GM13977 (cell line): ENCODE data around the gene KCTD12.
"Not testable (repeated sequence)": the region's sequence is repeated elsewhere in the genome, so short reads cannot be mapped to it uniquely, and the experiment has no call there.

Experiments used
- DNase-seq: peaks from one replicate; pipeline ENCODE4 v3.0.0; 2012; ENCODE audit warnings: low spot score
- in situ Hi-C: fragments of 300-500 bp; cut with MboI; formaldehyde crosslinking; loops from one replicate; pipeline ENCODE4 v1.12.0; 2022; ENCODE audit warnings: low sequenced_read_pairs, low pct_unique_long_range_greater_than_20kb, mixed read lengths, inconsistent platforms; ENCODE audit not compliant: unreplicated experiment
- TF ChIP-seq, protein P1 (sequence below): IDR thresholded peaks from 2 replicates; pipeline ENCODE4 v1.5.1; 2012; ENCODE audit warnings: mild to moderate bottlenecking, control low read depth; ENCODE audit not compliant: insufficient read depth; ENCODE audit errors: extremely low read depth, missing control alignments

Gene KCTD12

DNA sequence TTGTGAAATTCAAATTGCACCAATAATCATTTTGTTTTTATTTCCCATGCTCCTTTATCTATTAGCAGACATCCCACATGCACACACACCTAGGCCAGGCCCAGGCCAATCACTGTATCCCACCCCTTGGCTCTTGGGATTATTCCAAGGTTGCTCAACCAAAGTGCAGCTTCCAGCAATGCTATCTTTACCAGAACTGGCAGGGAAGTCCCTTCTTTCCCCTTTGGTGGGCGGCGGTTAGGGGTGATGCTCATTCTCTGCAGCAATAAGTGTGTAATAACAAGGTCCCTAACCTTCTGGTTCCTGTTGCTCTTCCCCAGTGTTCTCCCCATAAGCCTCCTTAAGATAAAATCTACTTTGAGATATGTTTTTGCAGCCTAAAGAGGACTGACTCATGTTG lies 18.3 kb upstream of the KCTD12 start:
- in situ Hi-C loops, result loop anchor here (10.0 kb wide), 2 partner anchors 430 to 1030 kb away; no protein-coding TSS in a partner anchor
- TF ChIP-seq, protein P1, sequence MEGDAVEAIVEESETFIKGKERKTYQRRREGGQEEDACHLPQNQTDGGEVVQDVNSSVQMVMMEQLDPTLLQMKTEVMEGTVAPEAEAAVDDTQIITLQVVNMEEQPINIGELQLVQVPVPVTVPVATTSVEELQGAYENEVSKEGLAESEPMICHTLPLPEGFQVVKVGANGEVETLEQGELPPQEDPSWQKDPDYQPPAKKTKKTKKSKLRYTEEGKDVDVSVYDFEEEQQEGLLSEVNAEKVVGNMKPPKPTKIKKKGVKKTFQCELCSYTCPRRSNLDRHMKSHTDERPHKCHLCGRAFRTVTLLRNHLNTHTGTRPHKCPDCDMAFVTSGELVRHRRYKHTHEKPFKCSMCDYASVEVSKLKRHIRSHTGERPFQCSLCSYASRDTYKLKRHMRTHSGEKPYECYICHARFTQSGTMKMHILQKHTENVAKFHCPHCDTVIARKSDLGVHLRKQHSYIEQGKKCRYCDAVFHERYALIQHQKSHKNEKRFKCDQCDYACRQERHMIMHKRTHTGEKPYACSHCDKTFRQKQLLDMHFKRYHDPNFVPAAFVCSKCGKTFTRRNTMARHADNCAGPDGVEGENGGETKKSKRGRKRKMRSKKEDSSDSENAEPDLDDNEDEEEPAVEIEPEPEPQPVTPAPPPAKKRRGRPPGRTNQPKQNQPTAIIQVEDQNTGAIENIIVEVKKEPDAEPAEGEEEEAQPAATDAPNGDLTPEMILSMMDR, result no peak
- DNase-seq, result no peak

DNA sequence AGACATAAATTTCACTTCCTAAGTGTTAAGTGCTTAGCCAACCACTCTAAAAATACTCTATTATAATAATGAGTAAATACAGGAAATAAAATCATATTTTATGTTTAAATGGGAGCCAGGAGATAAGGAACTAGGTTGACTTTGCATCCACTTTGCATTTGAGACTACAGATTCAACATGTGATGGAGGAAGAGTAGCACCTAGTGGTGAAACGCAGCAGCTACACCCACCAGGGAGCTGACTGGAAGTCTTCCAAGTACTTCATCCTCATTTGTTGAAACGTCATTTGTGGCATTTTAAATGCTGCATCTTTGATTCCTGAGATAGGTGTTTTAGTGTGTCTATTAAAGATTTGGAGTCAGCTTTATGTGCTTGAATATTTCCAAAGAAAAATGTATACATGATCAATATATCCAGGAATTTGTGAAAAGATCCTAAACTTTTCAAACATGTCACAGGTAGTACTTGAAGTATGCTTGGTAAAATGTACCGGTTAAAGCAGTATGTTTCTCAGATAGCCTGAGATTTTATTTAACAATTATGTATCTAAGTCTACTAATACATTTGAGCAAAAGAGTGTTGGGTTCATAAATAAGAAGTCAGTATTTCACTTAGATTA lies 17.4 kb upstream of the KCTD12 start:
- DNase-seq, result peak; percentile 59
- in situ Hi-C loops, result loop anchor here (10.0 kb wide), 2 partner anchors 429 to 1029 kb away; no protein-coding TSS in a partner anchor

DNA sequence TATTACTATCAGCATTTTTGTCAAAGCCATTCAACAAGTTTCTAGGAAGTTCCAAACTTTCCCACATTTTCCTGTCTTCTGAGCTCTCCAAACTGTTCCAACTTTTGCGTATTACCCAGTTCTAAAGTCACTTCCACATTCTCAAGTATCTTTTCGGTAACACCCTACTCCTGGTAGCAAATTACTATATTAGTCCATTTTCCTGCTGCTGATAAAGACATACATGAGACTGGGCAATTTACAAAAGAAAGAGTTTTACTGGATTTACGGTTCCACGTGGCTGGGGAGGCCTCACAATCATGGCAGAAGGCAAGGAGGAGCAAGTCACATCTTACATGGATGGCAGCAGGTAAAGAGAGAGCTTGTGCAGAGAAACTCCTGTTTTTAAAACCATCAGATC lies 12.9 kb upstream of the KCTD12 start:
- DNase-seq, in situ Hi-C loops: not testable (repeated sequence)

More for the DNA sequence above, 17.4 kb upstream of the KCTD12 start:
- TF ChIP-seq, protein P1, result peak; percentile 96

DNA sequence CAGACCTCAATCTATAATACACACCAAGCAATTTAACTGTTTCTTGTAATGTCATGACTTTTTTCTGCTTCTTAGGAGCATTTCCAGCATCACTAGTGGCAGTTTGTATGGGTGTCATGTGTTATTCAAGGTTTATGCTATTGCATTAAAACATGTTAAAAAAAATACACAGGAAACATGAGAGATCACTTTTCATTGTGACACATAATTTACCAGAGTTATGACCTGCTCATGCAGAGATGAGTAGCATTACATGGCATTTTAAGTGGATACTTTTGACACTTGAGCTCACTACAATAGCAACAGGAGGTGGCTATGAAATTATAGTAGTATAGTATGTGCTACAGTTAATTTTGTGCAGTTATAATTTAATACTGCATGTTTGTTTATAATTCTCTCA lies 11.0 kb upstream of the KCTD12 start:
- in situ Hi-C loops, result not testable (repeated sequence)

DNA sequence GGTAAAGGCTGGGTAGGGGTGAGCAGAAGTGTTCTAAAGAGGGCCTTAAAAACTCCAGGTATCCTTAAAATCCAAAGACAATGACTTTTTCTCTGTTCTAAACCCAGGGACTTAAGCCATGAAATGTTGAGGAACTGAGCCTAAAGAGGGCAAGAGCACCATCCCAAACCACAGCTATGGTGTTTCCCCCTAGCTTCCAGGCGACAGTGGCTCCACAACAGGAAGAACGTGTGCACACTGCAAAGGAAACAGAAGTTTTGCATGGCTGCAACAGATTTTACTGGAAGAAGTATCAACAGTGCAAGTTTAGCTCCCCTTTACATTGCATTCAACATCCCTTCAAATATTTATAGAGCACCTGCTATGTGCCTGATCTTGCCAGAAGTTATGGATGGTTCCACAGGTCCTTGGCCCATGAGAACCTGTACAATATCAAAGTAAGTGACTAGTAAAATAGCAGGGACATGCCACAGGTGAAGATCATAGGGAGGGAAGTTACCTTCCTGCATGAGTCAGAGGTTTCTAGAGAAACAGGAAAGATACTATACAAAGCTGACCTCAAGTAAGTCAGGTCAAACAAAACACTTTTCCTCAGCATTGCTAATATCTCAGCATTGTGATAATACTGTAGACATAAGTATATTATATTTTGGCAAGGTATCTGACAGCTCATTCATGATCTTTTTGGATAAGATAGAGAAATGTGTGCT lies 8.4 kb upstream of the KCTD12 start:
- in situ Hi-C loops, result no loop called here

More for the DNA sequence above, 11.0 kb upstream of the KCTD12 start:
- DNase-seq, result not testable (repeated sequence)

DNA sequence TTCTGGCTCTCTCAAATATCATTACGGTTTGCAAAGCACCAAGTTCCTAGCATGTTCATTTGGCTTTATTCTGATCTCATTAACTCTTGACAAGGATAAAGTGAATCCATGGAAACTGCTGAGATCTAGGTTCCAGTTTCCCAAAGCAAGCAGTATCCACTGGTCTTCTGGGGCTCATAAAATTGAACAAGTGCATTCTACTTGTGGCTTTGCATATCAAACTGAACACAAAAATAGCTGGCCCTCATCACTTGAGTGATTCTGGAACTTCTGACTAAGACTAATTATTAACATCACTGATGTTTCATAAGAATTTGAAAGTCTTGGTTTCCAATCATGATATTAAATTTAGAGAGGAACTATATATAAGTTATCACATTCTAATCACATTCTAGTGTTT lies 6.3 kb upstream of the KCTD12 start:
- in situ Hi-C loops, result no loop called here
- no peak for DNase-seq
- TF ChIP-seq, protein P1, result no peak

More for the DNA sequence above, 8.4 kb upstream of the KCTD12 start:
- DNase-seq, result no peak
- TF ChIP-seq, protein P1, result no peak

DNA sequence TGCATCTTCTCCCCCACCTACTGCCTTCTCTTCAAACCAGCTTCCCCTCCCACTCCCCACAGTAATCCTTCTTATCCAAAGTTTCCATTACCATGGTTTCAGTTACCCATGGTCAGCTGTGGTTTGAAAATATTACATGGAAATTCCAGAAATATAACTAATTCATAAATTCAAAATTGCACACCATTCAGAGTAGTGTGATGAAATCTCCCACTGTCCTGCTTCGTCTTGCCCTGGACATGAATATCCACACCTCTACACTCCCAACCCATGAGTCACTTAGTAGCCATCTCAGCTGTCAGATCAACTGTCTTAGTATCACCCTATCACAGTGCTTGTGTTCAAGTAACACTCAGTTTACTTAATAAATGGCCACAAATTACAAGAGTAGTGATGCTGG lies 3.8 kb upstream of the KCTD12 start:
- DNase-seq, result no peak
- in situ Hi-C loops, result no loop called here
- TF ChIP-seq, protein P1, result no peak
